ENCODE data around the gene MOK.

MOK gene

GRCh38 chr14:102212356-102212755 lies 92.6 kb downstream of the MOK start:
- DNase-seq (ENCODE audit: low read depth, low spot score), result no peak

GRCh38 chr14:102211240-102211639 lies 93.7 kb downstream of the MOK start:
- in situ Hi-C loops (cut with HindIII; ENCODE audit: low sequenced_read_pairs), result no loop called here
- no peak overlapping the region for H3K4me3 ChIP-seq (ENCODE audit: low read depth, low read length)
- DNase-seq (ENCODE audit: low read depth, low spot score), result no peak
- TF ChIP-seq CTCF (IDR thresholded peaks at IDR 0.05; ENCODE audit: low read depth, low read length), result no peak

More at GRCh38 chr14:102212356-102212755, 92.6 kb downstream of the MOK start:
- H3K4me3 ChIP-seq (ENCODE audit: low read depth, low read length), result no peak overlapping the region
- TF ChIP-seq CTCF (IDR thresholded peaks at IDR 0.05; ENCODE audit: low read depth, low read length), result no peak
- in situ Hi-C loops (cut with HindIII; ENCODE audit: low sequenced_read_pairs), result no loop called here

- in situ Hi-C loops (cut with HindIII; ENCODE audit: low sequenced_read_pairs), result no loop called here
- no peak for DNase-seq (ENCODE audit: low read depth, low spot score)
- TF ChIP-seq CTCF (IDR thresholded peaks at IDR 0.05; ENCODE audit: low read depth, low read length), result no peak
- no peak overlapping the region for H3K4me3 ChIP-seq (ENCODE audit: low read depth, low read length)
Measured at GRCh38 chr14:102210421-102211042, 94.4 kb downstream of the MOK start.

GRCh38 chr14:102209224-102209966 lies 95.6 kb downstream of the MOK start:
- DNase-seq (ENCODE audit: low read depth, low spot score), result no peak
- in situ Hi-C loops (cut with HindIII; ENCODE audit: low sequenced_read_pairs), result no loop called here
- TF ChIP-seq CTCF (IDR thresholded peaks at IDR 0.05; ENCODE audit: low read depth, low read length), result peak; percentile 37
- no peak overlapping the region for H3K4me3 ChIP-seq (ENCODE audit: low read depth, low read length)

DNA sequence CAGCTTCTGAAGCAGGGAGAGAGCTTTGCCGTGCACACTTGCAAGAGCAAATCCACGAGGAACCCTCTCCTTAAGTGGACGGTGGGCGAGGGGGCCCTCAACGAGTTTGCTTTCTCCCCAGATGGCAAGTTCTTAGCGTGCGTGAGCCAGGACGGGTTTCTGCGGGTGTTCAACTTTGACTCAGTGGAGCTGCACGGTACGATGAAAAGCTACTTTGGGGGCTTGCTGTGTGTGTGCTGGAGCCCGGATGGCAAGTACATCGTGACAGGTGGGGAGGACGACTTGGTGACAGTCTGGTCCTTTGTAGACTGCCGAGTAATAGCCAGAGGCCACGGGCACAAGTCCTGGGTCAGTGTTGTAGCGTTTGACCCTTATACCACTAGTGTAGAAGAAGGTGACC lies 96.2 kb downstream of the MOK start:
- in situ Hi-C loops (cut with HindIII; ENCODE audit: low sequenced_read_pairs), result no loop called here
- no peak for DNase-seq (ENCODE audit: low read depth, low spot score)
- no peak for TF ChIP-seq CTCF (IDR thresholded peaks at IDR 0.05; ENCODE audit: low read depth, low read length)
- no peak overlapping the region for H3K4me3 ChIP-seq (ENCODE audit: low read depth, low read length)

- no peak for DNase-seq (ENCODE audit: low read depth, low spot score)
- in situ Hi-C loops (cut with HindIII; ENCODE audit: low sequenced_read_pairs), result no loop called here
- H3K4me3 ChIP-seq (ENCODE audit: low read depth, low read length), result no peak overlapping the region
- no peak for TF ChIP-seq CTCF (IDR thresholded peaks at IDR 0.05; ENCODE audit: low read depth, low read length)
Measured at GRCh38 chr14:102207831-102208365, 97.1 kb downstream of the MOK start.
